T-helper 2 cell (primary cell): ENCODE results near the gene KCTD2.
"Not testable (repeated sequence)": the region's sequence is repeated elsewhere in the genome, so short reads cannot be mapped to it uniquely, and the experiment has no call there.

Source experiments
- DNase-seq, 5 experiments: peaks; one replicate each; pipeline versions ENCODE4 v3.0.0 to v3.0.0-alpha.2; 2012 to 2022

Gene KCTD2

GRCh38 chr17:75051941-75052340 lies 4.9 kb downstream of the KCTD2 start:
- DNase-seq, result no peak

GRCh38 chr17:75059369-75060345 lies 12.6 kb downstream of the KCTD2 start:
- DNase-seq, result no peak

- DNase-seq, result no peak
Measured at GRCh38 chr17:75060434-75061054, 13.5 kb downstream of the KCTD2 start.

GRCh38 chr17:75061055-75061438 lies 14.0 kb downstream of the KCTD2 start:
- DNase-seq, result no peak

- no peak for DNase-seq
Measured at GRCh38 chr17:75061618-75062017, 14.6 kb downstream of the KCTD2 start.

- no peak for DNase-seq
Measured at GRCh38 chr17:75063201-75063600, 16.2 kb downstream of the KCTD2 start.

GRCh38 chr17:75063626-75064025 lies 16.6 kb downstream of the KCTD2 start:
- DNase-seq, result no peak

GRCh38 chr17:75064040-75064439 lies 17.0 kb downstream of the KCTD2 start:
- DNase-seq, result no peak

GRCh38 chr17:75064460-75064859 lies 17.4 kb downstream of the KCTD2 start:
- DNase-seq, result no peak

GRCh38 chr17:75064867-75065561 lies 18.0 kb downstream of the KCTD2 start:
- no peak for DNase-seq

GRCh38 chr17:75065562-75066151 lies 18.6 kb downstream of the KCTD2 start:
- no peak for DNase-seq

- DNase-seq, result peak in 1 of 5 experiments; percentile 88
Measured at GRCh38 chr17:75067856-75068255, 20.8 kb downstream of the KCTD2 start.

GRCh38 chr17:75068750-75069149 lies 21.7 kb downstream of the KCTD2 start:
- DNase-seq, result no peak

GRCh38 chr17:75069783-75070182 lies 22.8 kb downstream of the KCTD2 start:
- peak in 1 of 5 experiments; percentile 34 for DNase-seq

GRCh38 chr17:75071478-75072271 lies 24.6 kb downstream of the KCTD2 start:
- DNase-seq, result not testable (repeated sequence)

- not testable (repeated sequence) for DNase-seq
Measured at GRCh38 chr17:75072909-75073308, 25.9 kb downstream of the KCTD2 start.

- no peak for DNase-seq
Measured at GRCh38 chr17:75073618-75074047, 26.6 kb downstream of the KCTD2 start.

GRCh38 chr17:75074532-75074931 lies 27.5 kb downstream of the KCTD2 start:
- no peak for DNase-seq

GRCh38 chr17:75075597-75076336 lies 28.7 kb downstream of the KCTD2 start:
- DNase-seq, result no peak

GRCh38 chr17:75077072-75077495 lies 30.1 kb downstream of the KCTD2 start:
- no peak for DNase-seq
